H1 (cell line): ENCODE data around the gene ST3GAL3. TPM values are rescaled to one million over a fixed set of nuclear protein-coding genes. Genes with fewer than 3 reads are reported as not detected.

ENCODE experiments used
- CTCF ChIA-PET: fragments of 300-600 bp; sonication (Branson Sonifier 250); formaldehyde crosslinking; loops from one replicate; lab custom pipeline; 2021; ENCODE audit not compliant: partially characterized antibody; lab: Charles Lee
- POLR2A ChIA-PET: fragments of 300-600 bp; sonication (Branson Sonifier 250); formaldehyde crosslinking; loops from one replicate; lab custom pipeline; 2021; ENCODE audit warnings: inconsistent platforms; ENCODE audit not compliant: partially characterized antibody; lab: Charles Lee
- DNase-seq, 2 experiments: peaks; one replicate each; pipeline versions ENCODE4 v3.0.0 to v3.0.0-alpha.2; 2010 to 2022; ENCODE audit warnings: low spot score in 2 of 2, low read depth in 1 of 2, mixed read lengths in 1 of 2
- FAIRE-seq: peaks from 2 replicates; lab custom pipeline; 2011; peaks lifted over from hg19 to GRCh38; lab: Jason Lieb, UNC
- H2AFZ ChIP-seq: 2 replicates; pipeline ENCODE4 v1.8.1; 2012; ENCODE audit warnings: low read length, inconsistent platforms
- H2AK5ac ChIP-seq: 2 replicates; pipeline ENCODE4 v1.6.1; 2013; ENCODE audit warnings: low read depth, low read length
- H2BK120ac ChIP-seq: replicated peaks from 2 replicates; pipeline ENCODE3; 2013; ENCODE audit warnings: low read depth, low read length, inconsistent platforms
- H2BK12ac ChIP-seq: 2 replicates; pipeline ENCODE4 v1.6.1; 2013; ENCODE audit warnings: low read depth, low read length
- H2BK15ac ChIP-seq: 2 replicates; pipeline ENCODE4 v1.6.1; 2013; ENCODE audit warnings: low read length
- H2BK20ac ChIP-seq: 2 replicates; pipeline ENCODE4 v1.6.1; 2013; ENCODE audit warnings: low read length
- H2BK5ac ChIP-seq: 2 replicates; pipeline ENCODE4 v1.6.1; 2013; ENCODE audit warnings: low read depth, low read length
- H3K14ac ChIP-seq: 2 replicates; pipeline ENCODE4 v1.6.1; 2013; ENCODE audit warnings: inconsistent platforms; ENCODE audit not compliant: insufficient read length
- H3K18ac ChIP-seq: 2 replicates; pipeline ENCODE4 v1.6.1; 2013; ENCODE audit warnings: low read length; ENCODE audit errors: extremely low read depth
- H3K23ac ChIP-seq: 2 replicates; pipeline ENCODE4 v1.6.1; 2013; ENCODE audit warnings: inconsistent platforms; ENCODE audit not compliant: insufficient read length
- H3K23me2 ChIP-seq: 2 replicates; pipeline ENCODE4 v1.6.1; 2013; ENCODE audit warnings: low read depth, low read length
- H3K27ac ChIP-seq: 2 replicates; pipeline ENCODE4 v1.6.1; 2011; ENCODE audit warnings: low read depth, low read length, inconsistent platforms
- H3K27me3 ChIP-seq, 4 experiments: replicated peaks in 1 of 4; 1 replicate in 1 of 4; 2 replicates in 3 of 4; pipeline versions ENCODE4 v1.6.1 to v1.8.1; 2011 to 2013; ENCODE audit warnings: low read length in 3 of 4, mild to moderate bottlenecking in 3 of 4, inconsistent platforms in 2 of 4, mixed read lengths in 2 of 4, moderate library complexity in 1 of 4; ENCODE audit not compliant: control insufficient read depth in 3 of 4, insufficient read depth in 3 of 4; ENCODE audit errors: extremely low read depth in 1 of 4
- H3K36me3 ChIP-seq, 4 experiments: 2 replicates each; pipeline versions ENCODE4 v1.6.1 to v1.8.1; 2011 to 2013; ENCODE audit warnings: mild to moderate bottlenecking in 4 of 4, low read length in 3 of 4, moderate library complexity in 2 of 4, control low read depth in 1 of 4, inconsistent platforms in 1 of 4; ENCODE audit not compliant: insufficient read depth in 4 of 4, control insufficient read depth in 2 of 4
- H3K4ac ChIP-seq: replicated peaks from 2 replicates; pipeline ENCODE3; 2013; ENCODE audit warnings: low read length, low read depth, mixed read lengths, inconsistent platforms; ENCODE audit not compliant: insufficient read length
- H3K4me1 ChIP-seq, 4 experiments: replicated peaks in 1 of 4; 1 replicate in 1 of 4; 2 replicates in 3 of 4; pipeline versions ENCODE4 v1.6.1 to v1.8.1; 2011 to 2013; ENCODE audit warnings: low read length in 3 of 4, inconsistent platforms in 2 of 4, mixed read lengths in 1 of 4; ENCODE audit not compliant: insufficient read depth in 4 of 4, control insufficient read depth in 3 of 4
- H3K4me2 ChIP-seq, 2 experiments: 2 replicates each; pipeline versions ENCODE4 v1.6.1 to v1.8.1; 2011 to 2013; ENCODE audit warnings: low read depth in 2 of 2, low read length in 2 of 2, control low read depth in 1 of 2, inconsistent platforms in 1 of 2, mild to moderate bottlenecking in 1 of 2; ENCODE audit not compliant: insufficient read depth in 1 of 2
- H3K4me3 ChIP-seq, 4 experiments: fragments of 200-600, 300-600 bp in 1 of 4; sonication (generic), shearing (Covaris generic), sonication (Bioruptor Twin) in 1 of 4; 2 replicates each; pipeline versions ENCODE4 v1.5.1 to v1.8.1; 2011 to 2016; ENCODE audit warnings: low read length in 4 of 4, low read depth in 3 of 4, control low read depth in 2 of 4, inconsistent platforms in 2 of 4, mild to moderate bottlenecking in 2 of 4, mixed read lengths in 1 of 4, moderate library complexity in 1 of 4; ENCODE audit not compliant: insufficient read depth in 2 of 4; ENCODE audit errors: extremely low read depth in 1 of 4
- H3K56ac ChIP-seq: replicated peaks from 2 replicates; pipeline ENCODE3; 2013; ENCODE audit warnings: low read depth, mild to moderate bottlenecking, mixed read lengths, low read length, inconsistent platforms; ENCODE audit not compliant: insufficient read length
- H3K79me1 ChIP-seq: 2 replicates; pipeline ENCODE4 v1.6.1; 2013; ENCODE audit warnings: low read depth, low read length, control low read depth
- H3K79me2 ChIP-seq, 2 experiments: 2 replicates each; pipeline versions ENCODE4 v1.6.1 to v1.8.1; 2012 to 2013; ENCODE audit warnings: low read length in 2 of 2, mild to moderate bottlenecking in 2 of 2, inconsistent platforms in 1 of 2; ENCODE audit not compliant: insufficient read depth in 2 of 2, control insufficient read depth in 1 of 2
- H3K9ac ChIP-seq, 4 experiments: replicated peaks in 1 of 4; 1 replicate in 1 of 4; 2 replicates in 3 of 4; pipeline versions ENCODE4 v1.6.1 to v1.8.1; 2011 to 2013; ENCODE audit warnings: low read depth in 3 of 4, low read length in 3 of 4, control low read depth in 2 of 4, mild to moderate bottlenecking in 2 of 4, moderate library complexity in 2 of 4, inconsistent platforms in 1 of 4; ENCODE audit errors: extremely low read depth in 1 of 4
- H3K9me3 ChIP-seq, 2 experiments: 2 replicates each; pipeline versions ENCODE4 v1.6.1 to v1.8.1; 2012 to 2013; ENCODE audit warnings: mild to moderate bottlenecking in 2 of 2, moderate library complexity in 2 of 2, control low read depth in 1 of 2, inconsistent platforms in 1 of 2, low read depth in 1 of 2, low read length in 1 of 2, mixed read lengths in 1 of 2; ENCODE audit not compliant: insufficient read depth in 2 of 2
- H4K20me1 ChIP-seq, 2 experiments: replicated peaks in 1 of 2; 2 replicates each; pipeline versions ENCODE3 to v1.8.1; 2011 to 2013; ENCODE audit warnings: inconsistent platforms in 2 of 2, low read length in 2 of 2, mild to moderate bottlenecking in 1 of 2; ENCODE audit not compliant: insufficient read depth in 2 of 2, control insufficient read depth in 1 of 2
- H4K5ac ChIP-seq: 2 replicates; pipeline ENCODE4 v1.6.1; 2013; ENCODE audit warnings: low read length, low read depth, mixed read lengths, inconsistent platforms; ENCODE audit not compliant: insufficient read length
- H4K8ac ChIP-seq: 2 replicates; pipeline ENCODE4 v1.8.0; 2013; ENCODE audit warnings: mild to moderate bottlenecking, moderate library complexity, low read length, inconsistent platforms; ENCODE audit not compliant: insufficient read depth; ENCODE audit errors: extremely low read depth
- H4K91ac ChIP-seq: replicated peaks from 2 replicates; pipeline ENCODE3; 2013; ENCODE audit warnings: low read length, mixed read lengths, inconsistent platforms; ENCODE audit not compliant: insufficient read length
- BCL11A ChIP-seq, 2 experiments: IDR thresholded peaks; one replicate each; pipeline ENCODE4 v1.6.1; 2011; ENCODE audit warnings: low read depth in 2 of 2, low read length in 2 of 2, mild to moderate bottlenecking in 2 of 2
- CEBPB ChIP-seq: IDR thresholded peaks from 2 replicates; pipeline ENCODE4 v1.6.1; 2012; ENCODE audit warnings: low read depth, low read length
- CHD2 ChIP-seq: IDR thresholded peaks from 2 replicates; pipeline ENCODE4 v1.6.1; 2012; ENCODE audit warnings: low read length, improper control_type of control experiment
- GABPA ChIP-seq: IDR thresholded peaks from 2 replicates; pipeline ENCODE4 v1.6.1; 2011; ENCODE audit warnings: mild to moderate bottlenecking, low read length, moderate library complexity, borderline replicate concordance; ENCODE audit not compliant: insufficient read depth
- GTF2F1 ChIP-seq: IDR thresholded peaks from 2 replicates; pipeline ENCODE4 v1.6.1; 2012; ENCODE audit warnings: low read depth, low read length, improper control_type of control experiment, borderline replicate concordance
- JUN ChIP-seq: IDR thresholded peaks from 2 replicates; pipeline ENCODE4 v1.6.1; 2011; ENCODE audit warnings: low read depth, mild to moderate bottlenecking, improper control_type of control experiment, low read length
- MAFK ChIP-seq: IDR thresholded peaks from 2 replicates; pipeline ENCODE4 v1.6.1; 2012; ENCODE audit warnings: low read depth, mild to moderate bottlenecking, improper control_type of control experiment, low read length
- RBBP5 ChIP-seq: IDR thresholded peaks from 2 replicates; pipeline ENCODE4 v1.7.1; 2012; ENCODE audit warnings: low read depth, mild to moderate bottlenecking, inconsistent platforms, low read length, moderate library complexity, borderline replicate concordance
- RFX5 ChIP-seq: IDR thresholded peaks from 2 replicates; pipeline ENCODE4 v1.6.1; 2011; ENCODE audit warnings: low read depth, low read length, improper control_type of control experiment, borderline replicate concordance
- RNF2 ChIP-seq: fragments of 200-900, 300-1000 bp; sonication (generic); IDR thresholded peaks from 2 replicates; pipeline ENCODE4 v1.7.1; 2016; ENCODE audit warnings: borderline replicate concordance, low read depth, mild to moderate bottlenecking, antibody characterized with exemption, low read length; ENCODE audit not compliant: poor library complexity, severe bottlenecking; ENCODE audit errors: missing control alignments
- SIRT6 ChIP-seq: IDR thresholded peaks from one replicate; pipeline ENCODE4 v1.7.1; 2012; ENCODE audit warnings: low read length, inconsistent platforms
- SIX5 ChIP-seq: IDR thresholded peaks from 2 replicates; pipeline ENCODE4 v1.6.1; 2011; ENCODE audit warnings: mild to moderate bottlenecking, low read depth, low read length
- SP4 ChIP-seq: IDR thresholded peaks from 2 replicates; pipeline ENCODE4 v1.6.1; 2012; ENCODE audit warnings: low read length, inconsistent platforms
- SUZ12 ChIP-seq: fragments of 200-600 bp; sonication (generic); IDR thresholded peaks from 2 replicates; pipeline ENCODE4 v1.6.1; 2012; ENCODE audit warnings: mild to moderate bottlenecking, inconsistent platforms, low read length, moderate library complexity, mixed read lengths
- TAF7 ChIP-seq: optimal IDR thresholded peaks from 2 replicates; pipeline ENCODE3; 2011; ENCODE audit warnings: low read depth, mild to moderate bottlenecking, inconsistent platforms, low read length, moderate library complexity, borderline replicate concordance
- WGBS, 2 experiments: shearing (Covaris generic) in 1 of 2; methylation state at CpG; one replicate each; pipeline versions ENCODE4 v1.1.6 to v1.1.7; 2013 to 2015; ENCODE audit warnings: low lambda C conversion rate in 2 of 2, mixed read lengths in 2 of 2, inconsistent platforms in 1 of 2, low coverage in 1 of 2, missing lambda C conversion rate in 1 of 2; ENCODE audit not compliant: insufficient replicate concordance in 2 of 2, insufficient coverage in 1 of 2, insufficient read length in 1 of 2; ENCODE audit errors: extremely low coverage in 1 of 2, missing lambda C conversion rate in 1 of 2; 5-methylcytosine and 5-hydroxymethylcytosine counted together
- polyA plus RNA-seq, 7 experiments: library from polyadenylated mRNA; depleted of rRNA in 3 of 7; stranded (reverse) in 5 of 7; unstranded in 2 of 7; fragments of >200 nt in 5 of 7; fragments of 200-250 nt in 2 of 7; gene quantifications; 1 replicate in 5 of 7; 2 replicates in 1 of 7; 4 replicates in 1 of 7; pipeline versions ENCODE4 v1.2.1 to v1.2.3, GENCODE V29; 2011 to 2013; ENCODE audit warnings: missing spikeins in 2 of 7, mixed read lengths in 2 of 7
- total RNA-seq: library from RNA; stranded (reverse); fragmentation: NEBNext Ultra II Directional; extraction: Animal tissue kit (Norgen Biotek cat#: 25700); gene quantifications from 2 replicates; pipeline ENCODE4 v1.2.1, GENCODE V29; 2021

Gene ST3GAL3
- total and polyA plus RNA-seq, 2 of the 8 experiments (the other 6 are each of a cell fraction or from before 2014, with no cell fraction given) = 6.8 to 7.0 TPM

DNA sequence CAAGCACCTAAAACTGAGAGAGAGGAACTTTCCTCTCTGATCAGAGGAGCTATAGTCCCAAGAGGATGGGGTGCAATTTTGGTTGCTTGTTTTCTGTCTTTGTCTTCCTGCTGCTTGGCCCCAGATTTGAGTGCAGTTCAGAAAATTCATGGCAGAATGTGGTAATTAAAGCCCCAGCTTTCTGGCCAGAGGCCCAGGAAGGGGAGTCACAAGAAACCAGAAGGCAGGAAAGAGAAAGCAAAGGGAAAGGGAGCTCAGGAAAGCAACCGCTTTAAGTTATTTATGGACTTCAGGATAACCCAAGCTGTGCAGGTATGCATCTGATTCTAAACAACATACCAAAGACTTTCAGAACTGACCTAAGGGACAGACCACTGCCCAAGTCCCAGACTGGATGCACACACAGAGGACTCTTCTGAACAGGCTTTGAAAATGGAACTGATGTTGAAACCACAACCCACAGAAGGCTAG, 88.8 kb downstream of the ST3GAL3 start:
- no peak overlapping the region for H3K9ac ChIP-seq
- H4K20me1 ChIP-seq = no peaks in the 10 kb centered on the region
- no peaks in the 10 kb centered on the region for H3K36me3 ChIP-seq
- H2AFZ ChIP-seq = no peak overlapping the region
- H2BK120ac ChIP-seq = no peak overlapping the region
- no peak overlapping the region for H3K56ac ChIP-seq
- H3K27ac ChIP-seq = no peak overlapping the region
- H3K14ac ChIP-seq = no peak overlapping the region
- ChIA-PET CTCF (interaction anchor here (0.6 to 2.7 kb wide), 7 partner anchors 9 to 138 kb away, joined by 3 to 11 read pairs (median 4); partner anchors contain the start of gene ARTN), POLR2A (interaction anchor here (1.1 kb wide), 1 partner anchor 139 kb away, joined by 3 read pairs; no protein-coding TSS in a partner anchor)
- WGBS, 2 experiments = 88% methylated on average over 1 of the region's 1 CpG; no CpG with 5 or more reads in 1 of the 2 experiments
- DNase-seq (no peak), FAIRE-seq (no peak)
- H3K4ac ChIP-seq = no peak overlapping the region
- H2BK15ac ChIP-seq = no peak overlapping the region
- no peak overlapping the region for H3K23ac ChIP-seq
- H3K18ac ChIP-seq = no peak overlapping the region
- H3K4me2 ChIP-seq = no peak overlapping the region
- no peaks in the 10 kb centered on the region for H3K79me2 ChIP-seq
- no peaks in the 10 kb centered on the region for H3K4me1 ChIP-seq
- no peaks in the 10 kb centered on the region for H3K9me3 ChIP-seq
- H3K27me3 ChIP-seq = no peaks in the 10 kb centered on the region
- no peak overlapping the region for H4K91ac ChIP-seq
- H4K8ac ChIP-seq = no peak overlapping the region
- H2BK5ac ChIP-seq = no peak overlapping the region
- no peaks in the 10 kb centered on the region for H3K23me2 ChIP-seq
- H3K4me3 ChIP-seq = no peak overlapping the region
- H2BK20ac ChIP-seq = no peak overlapping the region
- no peak overlapping the region for H2AK5ac ChIP-seq
- no peak overlapping the region for H4K5ac ChIP-seq
- H2BK12ac ChIP-seq = no peak overlapping the region
- H3K79me1 ChIP-seq = no peaks in the 10 kb centered on the region
- no peak for TF ChIP-seq GABPA
- TF ChIP-seq MAFK = no peak
- TF ChIP-seq CHD2 = no peak
- no peak for TF ChIP-seq GTF2F1
- TF ChIP-seq RNF2 = no peak
- TF ChIP-seq SP4 = no peak
- TF ChIP-seq SUZ12 = no peak
- TF ChIP-seq JUN = no peak
- TF ChIP-seq SIX5 = no peak
- no peak for TF ChIP-seq SIRT6
- no peak for TF ChIP-seq CEBPB
- no peak for TF ChIP-seq TAF7
- TF ChIP-seq RBBP5 = no peak
- TF ChIP-seq BCL11A (IDR thresholded peaks at IDR 0.05; ENCODE audit: low read depth in 2 of 2, low read length in 2 of 2) = no peak
- no peak for TF ChIP-seq RFX5
